Parathyroid adenoma (tissue), 2 donors: Measurements from ENCODE around the gene TMEM52.

Source experiments
- H2AFZ ChIP-seq: fragments of 300-600 bp; sonication (generic); one replicate; pipeline ENCODE4 v1.7.0; 2017; ENCODE audit warnings: antibody characterized with exemption, mild to moderate bottlenecking
- H3K27ac ChIP-seq: fragments of 300-600 bp; sonication (generic); one replicate; pipeline ENCODE4 v1.7.0; 2017
- H3K27me3 ChIP-seq: fragments of 300-600 bp; sonication (generic); one replicate; pipeline ENCODE4 v1.7.0; 2017; ENCODE audit warnings: low read length; ENCODE audit not compliant: control insufficient read depth, insufficient read depth
- H3K36me3 ChIP-seq: fragments of 300-600 bp; sonication (generic); one replicate; pipeline ENCODE4 v1.7.0; 2017; ENCODE audit warnings: low read length; ENCODE audit not compliant: control insufficient read depth, insufficient read depth
- H3K4me1 ChIP-seq: fragments of 300-600 bp; sonication (generic); one replicate; pipeline ENCODE4 v1.7.0; 2017; ENCODE audit warnings: control low read depth
- H3K4me2 ChIP-seq: fragments of 300-600 bp; sonication (generic); one replicate; pipeline ENCODE4 v1.7.0; 2017; ENCODE audit warnings: low read length
- H3K4me3 ChIP-seq: fragments of 300-600 bp; sonication (generic); one replicate; pipeline ENCODE4 v1.7.0; 2017; ENCODE audit warnings: low read depth, low read length
- H3K79me2 ChIP-seq: fragments of 300-600 bp; sonication (generic); one replicate; pipeline ENCODE4 v1.7.0; 2017; ENCODE audit warnings: control low read depth
- H3K9ac ChIP-seq: fragments of 300-600 bp; sonication (generic); one replicate; pipeline ENCODE4 v1.7.0; 2017; ENCODE audit warnings: mild to moderate bottlenecking
- H3K9me3 ChIP-seq: fragments of 300-600 bp; sonication (generic); one replicate; pipeline ENCODE4 v1.7.0; 2017; ENCODE audit warnings: low read length; ENCODE audit not compliant: control insufficient read depth
- CTCF ChIP-seq: fragments of 300-600 bp; sonication (generic); IDR thresholded peaks from one replicate; pipeline ENCODE4 v1.7.0; 2017; ENCODE audit warnings: antibody characterized with exemption, mild to moderate bottlenecking
- donor health status: primary hyperparathyroidism.

Gene TMEM52

GRCh38 chr1:1894354-1895059, 24.6 kb downstream of the TMEM52 start:
- H3K79me2 ChIP-seq, result peaks cover 3% of the 10 kb centered on the region

GRCh38 chr1:1893997-1894353, 25.1 kb downstream of the TMEM52 start:
- no peak overlapping the region for H3K27ac ChIP-seq
- H3K4me3 ChIP-seq, result no peak overlapping the region
- H3K36me3 ChIP-seq, result no peaks in the 10 kb centered on the region
- no peak overlapping the region for H3K9ac ChIP-seq
- H3K79me2 ChIP-seq, result peaks cover 7% of the 10 kb centered on the region
- no peak overlapping the region for H3K4me2 ChIP-seq
- no peaks in the 10 kb centered on the region for H3K27me3 ChIP-seq
- no peak overlapping the region for H2AFZ ChIP-seq
- H3K9me3 ChIP-seq, result no peaks in the 10 kb centered on the region
- no peak for TF ChIP-seq CTCF
- peaks cover 3% of the 10 kb centered on the region for H3K4me1 ChIP-seq

More at GRCh38 chr1:1894354-1895059, 24.6 kb downstream of the TMEM52 start:
- Histone ChIP-seq H3K4me2 (no peak overlapping the region), H3K9ac (no peak overlapping the region), H3K36me3 (no peaks in the 10 kb centered on the region), H2AFZ (no peak overlapping the region), H3K4me1 (no peaks in the 10 kb centered on the region), H3K27ac (no peak overlapping the region), H3K27me3 (no peaks in the 10 kb centered on the region), H3K4me3 (no peak overlapping the region), H3K9me3 (no peaks in the 10 kb centered on the region)
- TF ChIP-seq CTCF, result no peak

GRCh38 chr1:1893291-1893985, 25.6 kb downstream of the TMEM52 start:
- H3K27ac ChIP-seq, result no peak overlapping the region
- no peak for TF ChIP-seq CTCF
- no peaks in the 10 kb centered on the region for H3K9me3 ChIP-seq
- no peaks in the 10 kb centered on the region for H3K36me3 ChIP-seq
- H3K4me2 ChIP-seq, result no peak overlapping the region
- no peak overlapping the region for H2AFZ ChIP-seq
- no peak overlapping the region for H3K9ac ChIP-seq
- no peaks in the 10 kb centered on the region for H3K27me3 ChIP-seq
- H3K4me3 ChIP-seq, result no peak overlapping the region
- peaks cover 11% of the 10 kb centered on the region for H3K79me2 ChIP-seq
- peaks cover 3% of the 10 kb centered on the region for H3K4me1 ChIP-seq

- no peak overlapping the region for H3K4me3 ChIP-seq
- no peak for TF ChIP-seq CTCF
- no peaks in the 10 kb centered on the region for H3K36me3 ChIP-seq
- no peak overlapping the region for H2AFZ ChIP-seq
- H3K9me3 ChIP-seq, result no peaks in the 10 kb centered on the region
- H3K79me2 ChIP-seq, result peaks cover 15% of the 10 kb centered on the region
- no peak overlapping the region for H3K9ac ChIP-seq
- H3K4me2 ChIP-seq, result no peak overlapping the region
- peaks cover 3% of the 10 kb centered on the region for H3K4me1 ChIP-seq
- H3K27ac ChIP-seq, result no peak overlapping the region
- no peaks in the 10 kb centered on the region for H3K27me3 ChIP-seq
Observed at GRCh38 chr1:1892763-1893120, 26.3 kb downstream of the TMEM52 start.
